Measurements from ENCODE around the gene CERS5.

GRCh38 chr12:50164963-50165362 is 2.2 kb downstream of the CERS5 start:
- TF ChIP-seq CTCF (IDR thresholded peaks at IDR 0.05) (no peak), POLR2A (IDR thresholded peaks at IDR 0.05) (no peak), POLR2AphosphoS5 (IDR thresholded peaks at IDR 0.05) (no peak)

All from prostate gland (tissue), 2 donors.